K562 (cell line): Measurements from ENCODE around the gene COPS8. TPM values are rescaled to one million over a fixed set of nuclear protein-coding genes. Genes with fewer than 3 reads are reported as not detected.

ENCODE experiments used
- ATF1 ChIP-seq, 2 experiments: fragments of 450-650 bp in 1 of 2; IDR thresholded peaks; 2 replicates each; pipeline ENCODE4 v1.6.1; 2016; ENCODE audit warnings: missing compliant biosample characterization in 1 of 2, missing genetic modification characterization in 1 of 2
- CCAR2 ChIP-seq: fragments of 200-400 bp; formaldehyde crosslinking; IDR thresholded peaks from 2 replicates; pipeline ENCODE4 v1.6.1; 2017; ENCODE audit warnings: mild to moderate bottlenecking, low read depth, low read length
- CREB1 ChIP-seq, 2 experiments: sonication (generic) in 1 of 2; formaldehyde crosslinking in 1 of 2; IDR thresholded peaks; 2 replicates each; pipeline versions ENCODE4 v1.6.1 to v1.8.0; 2012 to 2022; ENCODE audit warnings: inconsistent platforms in 1 of 2, mild to moderate bottlenecking in 1 of 2, missing genetic modification reagents in 1 of 2, moderate library complexity in 1 of 2
- CTCF ChIP-seq, 3 experiments: IDR thresholded peaks in 2 of 3; conservative IDR thresholded peaks in 1 of 3; 2 replicates each; pipeline ENCODE4 v1.5.1; 2011 to 2012; ENCODE audit warnings: low read length in 3 of 3, mild to moderate bottlenecking in 3 of 3, control low read depth in 2 of 3, improper control_type of control experiment in 1 of 3, inconsistent platforms in 1 of 3, low read depth in 1 of 3, mixed read lengths in 1 of 3, moderate library complexity in 1 of 3; ENCODE audit not compliant: insufficient read depth in 2 of 3
- ELF1 ChIP-seq: fragments of 200-800 bp; sonication (Bioruptor generic); IDR thresholded peaks from 2 replicates; pipeline ENCODE4 v1.6.1; 2016; ENCODE audit warnings: missing genetic modification characterization, missing compliant biosample characterization
- FOXK2 ChIP-seq, 2 experiments: fragments of 450-650 bp; IDR thresholded peaks in 1 of 2; conservative IDR thresholded peaks in 1 of 2; 2 replicates each; pipeline ENCODE4 v1.6.1; 2016; ENCODE audit warnings: low read depth in 2 of 2, mild to moderate bottlenecking in 1 of 2
- KDM4B ChIP-seq, 2 experiments: fragments of 450-650 bp in 1 of 2; sonication (generic) in 1 of 2; IDR thresholded peaks; 2 replicates each; pipeline ENCODE4 v1.6.1; 2016 to 2017; ENCODE audit warnings: borderline replicate concordance in 2 of 2, antibody characterized with exemption in 1 of 2, low read depth in 1 of 2, mild to moderate bottlenecking in 1 of 2
- LCOR ChIP-seq: sonication (generic); formaldehyde crosslinking; IDR thresholded peaks from 2 replicates; pipeline ENCODE4 v1.8.0; 2022; ENCODE audit warnings: mild to moderate bottlenecking, missing genetic modification reagents
- MIER1 ChIP-seq: fragments of 450-650 bp; IDR thresholded peaks from 2 replicates; pipeline ENCODE4 v1.6.1; 2016; ENCODE audit warnings: antibody characterized with exemption, mild to moderate bottlenecking, low read depth
- MTA1 ChIP-seq: fragments of 450-650 bp; IDR thresholded peaks from 2 replicates; pipeline ENCODE4 v1.6.1; 2017; ENCODE audit warnings: borderline replicate concordance
- MYC ChIP-seq, 2 experiments: fragments of 250-450 bp in 1 of 2; sonication (Bioruptor Pico) in 1 of 2; IDR thresholded peaks; 2 replicates each; pipeline versions ENCODE4 v1.5.1 to v1.6.1; 2012 to 2021; ENCODE audit warnings: low read depth in 2 of 2, borderline replicate concordance in 1 of 2, improper control_type of control experiment in 1 of 2, low read length in 1 of 2, mild to moderate bottlenecking in 1 of 2, moderate library complexity in 1 of 2
- PHF8 ChIP-seq: fragments of 200-600 bp; sonication (generic); IDR thresholded peaks from 2 replicates; pipeline ENCODE4 v1.6.1; 2012; ENCODE audit warnings: mixed run types, mild to moderate bottlenecking, inconsistent platforms, low read length, moderate library complexity, borderline replicate concordance
- PKNOX1 ChIP-seq: fragments of 450-650 bp; IDR thresholded peaks from 2 replicates; pipeline ENCODE4 v1.6.1; 2016
- POLR2AphosphoS2 ChIP-seq: IDR thresholded peaks from 2 replicates; pipeline ENCODE4 v1.6.1; 2012; ENCODE audit warnings: low read length, improper control_type of control experiment
- POLR2AphosphoS5 ChIP-seq: IDR thresholded peaks from 2 replicates; pipeline ENCODE4 v1.6.1; 2011; ENCODE audit warnings: mild to moderate bottlenecking, low read depth, low read length, moderate library complexity; ENCODE audit not compliant: control insufficient read depth, insufficient read depth
- SAP30 ChIP-seq: fragments of 200-600 bp; sonication (generic); IDR thresholded peaks from 2 replicates; pipeline ENCODE4 v1.6.1; 2012; ENCODE audit warnings: borderline replicate concordance, low read depth, mild to moderate bottlenecking, moderate library complexity, low read length, control low read depth, inconsistent platforms; ENCODE audit not compliant: insufficient read depth, poor library complexity, severe bottlenecking
- SRF ChIP-seq, 2 experiments: fragments of 250-450, 450-650 bp in 1 of 2; sonication (Bioruptor Pico) in 1 of 2; sonication (generic) in 1 of 2; formaldehyde crosslinking; IDR thresholded peaks; 2 replicates each; pipeline versions ENCODE4 v1.5.0 to v1.5.1; 2020 to 2022; ENCODE audit warnings: mild to moderate bottlenecking in 1 of 2, missing genetic modification reagents in 1 of 2
- SUPT5H ChIP-seq: fragments of 450-650 bp; IDR thresholded peaks from 2 replicates; pipeline ENCODE4 v1.6.1; 2016
- polyA plus RNA-seq, 8 experiments: library from polyadenylated mRNA; depleted of rRNA in 4 of 8; stranded (reverse) in 5 of 8; unstranded in 3 of 8; fragments of >200 nt; fragmentation: Nextera tagmentation in 2 of 8; fragmentation: Illumina TruSeq in 1 of 8; extraction: Ambion mirVana in 2 of 8; extraction: Trizol in 1 of 8; gene quantifications; 2 replicates each; pipeline versions ENCODE4 v1.2.1 to v1.2.3, GENCODE V29; 2011 to 2014; ENCODE audit warnings: inconsistent platforms in 1 of 8, missing spikeins in 1 of 8
- total RNA-seq, 7 experiments: library from RNA; depleted of rRNA in 6 of 7; stranded (reverse); fragments of >200 nt in 6 of 7; fragmentation: Illumina TruSeq in 2 of 7; extraction: Trizol in 2 of 7; gene quantifications; 2 replicates each; pipeline versions ENCODE4 v1.2.1 to v1.2.3, GENCODE V29; 2011 to 2021; ENCODE audit warnings: low replicate concordance in 1 of 7
- TF ChIP-seq, protein P1 (sequence below): sonication (generic); formaldehyde crosslinking; IDR thresholded peaks from 2 replicates; pipeline ENCODE4 v1.8.1; 2023; ENCODE audit warnings: mild to moderate bottlenecking, missing genetic modification reagents, moderate library complexity
- TF ChIP-seq, protein P2 (sequence below): sonication (generic); formaldehyde crosslinking; IDR thresholded peaks from 2 replicates; pipeline ENCODE4 v1.9.0; 2022; ENCODE audit warnings: mild to moderate bottlenecking, missing genetic modification reagents

COPS8 gene
- total and polyA plus RNA-seq, 9 of the 15 experiments (the other 6 are each of a cell fraction or from before 2014, with no cell fraction given) = 28.2 to 97.3 (median 58.9) TPM

DNA sequence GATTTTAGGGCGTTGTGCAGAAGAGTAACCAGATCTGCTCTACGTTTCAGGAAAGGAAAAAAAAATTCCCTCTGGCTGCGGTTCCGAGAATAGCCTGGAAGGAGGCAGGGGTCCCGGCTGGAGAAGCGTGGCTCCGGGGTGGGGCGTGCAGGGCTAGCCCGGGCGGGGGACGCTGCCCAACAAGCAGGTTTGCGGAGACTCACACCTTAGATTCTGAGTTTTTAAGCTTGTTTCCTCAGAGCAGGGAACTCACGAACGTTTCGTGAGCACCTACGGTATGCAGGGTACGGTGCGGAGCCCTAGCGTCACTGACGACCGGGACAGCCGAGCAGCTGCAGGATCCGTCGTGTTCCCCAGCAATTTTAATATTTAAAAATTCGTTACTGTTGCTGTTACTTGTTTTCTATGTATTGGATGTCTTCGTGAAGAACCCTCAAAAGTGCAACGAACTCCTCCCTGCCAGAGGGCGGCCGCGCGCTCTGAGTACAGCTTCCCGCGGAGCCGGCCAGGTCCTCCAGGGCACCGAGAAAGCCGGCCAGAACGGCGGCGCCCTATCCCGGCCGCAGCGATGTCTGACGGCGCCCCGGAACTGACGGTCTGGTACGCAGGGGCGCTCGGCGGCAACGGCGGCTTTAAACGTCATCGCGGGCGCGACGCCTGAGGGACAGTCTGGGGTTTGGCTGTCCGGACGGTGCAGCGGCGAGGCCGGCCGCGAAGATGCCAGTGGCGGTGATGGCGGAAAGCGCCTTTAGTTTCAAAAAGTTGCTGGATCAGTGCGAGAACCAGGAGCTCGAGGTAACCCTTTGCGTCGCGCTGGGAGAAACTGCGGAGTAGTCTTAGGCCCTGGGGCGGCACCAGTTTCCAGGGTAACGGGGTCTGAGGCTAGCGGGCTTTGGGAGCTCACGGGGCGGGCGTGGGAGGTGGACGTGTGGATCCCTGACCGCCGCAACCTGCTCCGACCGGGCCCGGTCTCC lies at the start of gene COPS8 (continued):
- TF ChIP-seq ATF1 (CRISPR knock-in tag; IDR thresholded peaks at IDR 0.05) (peak; percentile 94), ATF1 (tag; IDR thresholded peaks at IDR 0.05) (peak; percentile 99), PHF8 (peak; percentile 87), FOXK2 (conservative IDR thresholded peaks at IDR 0.05 in 1 of 2, IDR thresholded peaks at IDR 0.05 in 1 of 2; ENCODE audit: low read depth in 2 of 2) (peak; percentile 37 to 66; a peak in 2 of 4 replicates), MIER1 (no peak), SAP30 (peak; percentile 41), CTCF (IDR thresholded peaks at IDR 0.05 in 2 of 3, conservative IDR thresholded peaks at IDR 0.05 in 1 of 3; ENCODE audit: insufficient read depth in 2 of 3, low read depth in 1 of 3, low read length in 3 of 3) (peak in 2 of 3 experiments; percentile 17 to 22; a peak in 1 of 6 replicates), POLR2AphosphoS2 (no peak), CCAR2 (no peak), MYC (IDR thresholded peaks at IDR 0.05; ENCODE audit: low read depth, low read length) (peak; percentile 74), MYC (CRISPR knock-in tag; IDR thresholded peaks at IDR 0.05; ENCODE audit: borderline replicate concordance, low read depth) (no peak), MTA1 (peak; percentile 99), SRF (CRISPR knock-in tag; IDR thresholded peaks at IDR 0.05) (0 out of 4 replicates have a peak, but pooled peaks of 1 of the 2 experiments have one; percentile 33), LCOR (peak; percentile 85; the same call in 1 of the 2 replicates), PKNOX1 (0 out of 2 replicates have a peak, but pooled peaks have one; percentile 31), KDM4B (IDR thresholded peaks at IDR 0.05; ENCODE audit: borderline replicate concordance in 2 of 2, low read depth in 1 of 2) (peak in 1 of 2 experiments; percentile 69; a peak in 1 of 4 replicates), CREB1 (IDR thresholded peaks at IDR 0.05) (peak; percentile 99), CREB1 (CRISPR knock-in tag; IDR thresholded peaks at IDR 0.05) (peak; percentile 99), POLR2AphosphoS5 (peak; percentile 86), SUPT5H (peak; percentile 86), ELF1 (tag) (peak; percentile 35; the same call in 1 of the 2 replicates)
- TF ChIP-seq, protein P1, sequence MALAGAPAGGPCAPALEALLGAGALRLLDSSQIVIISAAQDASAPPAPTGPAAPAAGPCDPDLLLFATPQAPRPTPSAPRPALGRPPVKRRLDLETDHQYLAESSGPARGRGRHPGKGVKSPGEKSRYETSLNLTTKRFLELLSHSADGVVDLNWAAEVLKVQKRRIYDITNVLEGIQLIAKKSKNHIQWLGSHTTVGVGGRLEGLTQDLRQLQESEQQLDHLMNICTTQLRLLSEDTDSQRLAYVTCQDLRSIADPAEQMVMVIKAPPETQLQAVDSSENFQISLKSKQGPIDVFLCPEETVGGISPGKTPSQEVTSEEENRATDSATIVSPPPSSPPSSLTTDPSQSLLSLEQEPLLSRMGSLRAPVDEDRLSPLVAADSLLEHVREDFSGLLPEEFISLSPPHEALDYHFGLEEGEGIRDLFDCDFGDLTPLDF (CRISPR knock-in tag) = 0 out of 2 replicates have a peak, but pooled peaks have one; percentile 47
- TF ChIP-seq, protein P2, sequence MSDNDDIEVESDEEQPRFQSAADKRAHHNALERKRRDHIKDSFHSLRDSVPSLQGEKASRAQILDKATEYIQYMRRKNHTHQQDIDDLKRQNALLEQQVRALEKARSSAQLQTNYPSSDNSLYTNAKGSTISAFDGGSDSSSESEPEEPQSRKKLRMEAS (CRISPR knock-in tag) = peak; percentile 50
